Nephron progenitor cell (in vitro differentiated cells): Measurements from ENCODE around the gene C12orf76.

Experiments used
- DNase-seq: peaks from one replicate; pipeline ENCODE4 v3.0.0; 2021
- H3K27ac Mint-ChIP-seq: 2 replicates; pipeline ENCODE4 v1.8.0; 2021; ENCODE audit warnings: mild to moderate bottlenecking, moderate library complexity, mixed read lengths
- H3K27me3 Mint-ChIP-seq: 2 replicates; pipeline ENCODE4 v1.8.0; 2021; ENCODE audit warnings: mild to moderate bottlenecking, low read depth, mixed read lengths; ENCODE audit not compliant: poor library complexity
- H3K36me3 Mint-ChIP-seq: 2 replicates; pipeline ENCODE4 v1.8.0; 2021; ENCODE audit warnings: low read depth, mixed read lengths
- H3K4me1 Mint-ChIP-seq: 2 replicates; pipeline ENCODE4 v1.8.0; 2021; ENCODE audit warnings: mixed read lengths
- H3K4me3 Mint-ChIP-seq: 2 replicates; pipeline ENCODE4 v1.8.0; 2021; ENCODE audit warnings: mild to moderate bottlenecking, moderate library complexity, mixed read lengths
- H3K9me3 Mint-ChIP-seq: 2 replicates; pipeline ENCODE4 v1.8.0; 2021; ENCODE audit warnings: mild to moderate bottlenecking, moderate library complexity, mixed read lengths
- CTCF ChIP-seq: fragments of 200-600 bp; sonication (generic); IDR thresholded peaks from 2 replicates; pipeline ENCODE4 v1.5.0; 2021; ENCODE audit warnings: antibody characterized with exemption

C12orf76 gene

DNA sequence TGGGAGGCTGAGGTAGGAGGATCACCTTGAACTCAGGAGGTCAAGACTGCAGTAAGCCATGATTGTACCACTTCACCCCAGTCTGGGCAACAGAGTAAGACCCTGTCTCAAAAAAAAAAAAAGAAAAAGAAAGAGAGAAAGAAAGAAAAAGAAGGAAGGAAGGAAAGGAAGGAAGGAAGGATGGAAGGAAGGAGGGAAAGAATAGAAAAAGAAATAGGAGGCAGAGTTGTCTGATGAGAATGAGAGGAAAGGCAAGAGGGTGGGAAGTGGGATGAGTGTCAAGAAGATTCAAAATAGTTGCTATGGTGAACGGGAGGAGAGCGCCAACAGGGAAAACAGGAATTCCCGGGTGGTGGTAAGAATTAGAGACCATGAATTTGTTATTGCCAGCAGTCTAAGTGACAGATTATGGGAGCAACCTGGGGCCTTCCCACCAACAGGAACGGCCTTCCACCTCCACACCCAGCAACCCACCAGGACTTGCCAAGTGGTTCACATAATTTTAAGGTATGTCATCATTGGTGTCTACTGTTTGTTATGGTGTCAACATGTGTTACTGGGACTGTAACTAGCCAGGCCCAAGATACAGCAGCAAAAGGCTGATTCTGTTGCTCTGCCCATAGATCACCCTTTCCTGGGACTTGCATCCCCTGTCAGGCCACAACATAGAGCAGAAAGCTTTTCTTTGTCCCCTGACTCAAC, 36.1 kb upstream of the C12orf76 start:
- DNase-seq: no peak
- Mint-ChIP-seq H3K4me1 (no peaks in the 10 kb centered on the region), H3K27ac (peak overlapping the region; percentile 77), H3K36me3 (no peaks in the 10 kb centered on the region), H3K9me3 (no peaks in the 10 kb centered on the region), H3K4me3 (no peak overlapping the region), H3K27me3 (peaks cover 53% of the 10 kb centered on the region)
- TF ChIP-seq CTCF: no peak

DNA sequence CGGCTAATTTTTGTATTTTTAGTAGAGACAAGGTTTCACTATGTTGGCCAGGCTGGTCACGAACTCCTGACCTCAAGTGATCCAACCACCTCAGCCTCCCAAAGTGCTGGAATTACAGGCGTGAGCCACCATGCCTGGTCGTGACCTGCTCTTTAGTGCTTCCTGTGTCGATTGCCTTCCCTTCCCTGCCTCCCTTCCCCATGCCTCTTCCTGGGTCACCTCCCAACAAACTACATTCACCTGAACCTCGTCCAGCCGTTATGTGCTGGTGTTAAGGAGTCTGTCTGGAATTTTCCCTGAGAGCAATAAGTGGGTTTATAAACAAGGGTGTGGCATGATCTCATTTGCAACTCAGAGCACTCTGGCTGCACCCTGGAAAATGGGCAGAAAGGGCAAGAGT, 32.1 kb upstream of the C12orf76 start:
- Mint-ChIP-seq H3K9me3 (no peaks in the 10 kb centered on the region), H3K4me3 (no peak overlapping the region), H3K36me3 (no peaks in the 10 kb centered on the region), H3K27me3 (peaks cover 36% of the 10 kb centered on the region), H3K4me1 (no peaks in the 10 kb centered on the region), H3K27ac (no peak overlapping the region)
- DNase-seq: no peak
- TF ChIP-seq CTCF: no peak

DNA sequence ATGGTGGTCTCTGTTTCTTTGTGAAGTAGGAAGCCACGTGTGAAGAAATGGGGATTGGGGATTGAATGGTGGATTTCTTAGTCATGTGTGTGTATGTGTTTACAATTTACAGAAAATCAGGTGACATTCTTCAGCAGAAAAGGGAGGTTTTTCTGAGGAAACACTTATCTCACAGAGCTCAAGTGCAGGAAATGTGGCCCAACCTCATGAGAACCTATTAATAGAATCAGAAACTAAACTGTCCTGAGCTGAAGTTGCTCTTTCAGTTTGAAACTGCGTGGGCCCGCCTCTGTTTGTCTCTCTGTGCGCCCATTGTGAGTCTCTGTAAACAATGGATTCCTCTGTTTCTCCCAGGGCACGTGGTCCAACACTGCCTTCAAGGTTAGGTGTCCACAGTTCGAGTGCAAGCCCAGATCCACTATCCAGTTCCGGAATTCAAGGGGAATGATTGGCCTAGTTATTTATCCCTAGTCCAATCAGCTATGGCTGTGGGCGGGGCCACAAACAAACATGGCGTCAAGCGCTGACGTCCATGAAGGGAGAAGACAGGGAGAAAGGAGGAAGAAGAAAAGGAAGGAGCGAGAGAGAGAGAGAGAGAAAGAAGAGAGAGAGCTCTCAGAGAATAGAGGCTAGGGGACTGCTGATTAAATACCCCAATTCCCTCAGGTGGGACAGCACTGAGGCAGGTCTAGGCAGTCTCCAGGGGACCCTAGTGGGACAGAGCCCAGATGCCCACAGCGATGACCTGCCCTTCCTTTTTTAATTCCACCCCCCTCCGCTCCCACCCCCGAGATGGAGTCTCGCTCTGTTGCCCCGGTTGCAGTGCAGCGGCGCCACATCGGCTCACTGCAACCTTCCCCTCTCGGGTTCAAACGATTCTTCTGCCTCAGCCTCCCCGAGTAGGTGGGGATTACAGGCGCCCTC, 31.4 kb upstream of the C12orf76 start:
- no peak for DNase-seq
- H3K4me3 Mint-ChIP-seq: no peak overlapping the region
- H3K9me3 Mint-ChIP-seq: no peaks in the 10 kb centered on the region
- no peaks in the 10 kb centered on the region for H3K36me3 Mint-ChIP-seq
- H3K27me3 Mint-ChIP-seq: peaks cover 33% of the 10 kb centered on the region
- no peak overlapping the region for H3K27ac Mint-ChIP-seq
- no peak for TF ChIP-seq CTCF
- peaks cover under 1% of the 10 kb centered on the region for H3K4me1 Mint-ChIP-seq

GRCh38 chr12:110077800-110078199, 29.5 kb upstream of the C12orf76 start:
- no peak for TF ChIP-seq CTCF
- Mint-ChIP-seq H3K9me3 (no peaks in the 10 kb centered on the region), H3K36me3 (no peaks in the 10 kb centered on the region), H3K4me1 (peaks cover 18% of the 10 kb centered on the region), H3K27me3 (peaks cover 32% of the 10 kb centered on the region), H3K27ac (no peak overlapping the region), H3K4me3 (no peak overlapping the region)
- no peak for DNase-seq

GRCh38 chr12:110075880-110076279, 27.6 kb upstream of the C12orf76 start:
- no peak for TF ChIP-seq CTCF
- Mint-ChIP-seq H3K27ac (no peak overlapping the region), H3K4me1 (peaks cover 18% of the 10 kb centered on the region), H3K4me3 (no peak overlapping the region), H3K36me3 (no peaks in the 10 kb centered on the region), H3K9me3 (no peaks in the 10 kb centered on the region), H3K27me3 (peaks cover 28% of the 10 kb centered on the region)
- no peak for DNase-seq
